GM19351 (cell line): ENCODE measurements around the gene TFRC.
"Not testable (repeated sequence)": the region's sequence is repeated elsewhere in the genome, so short reads cannot be mapped to it uniquely, and the experiment has no call there.

Experiments
- ATAC-seq: cut with Tn5 transposase; IDR thresholded peaks from one replicate; pipeline ENCODE4 v1.9.1; 2021; ENCODE audit warnings: mild to moderate bottlenecking, moderate library complexity; ENCODE audit not compliant: unreplicated experiment

Gene TFRC

DNA sequence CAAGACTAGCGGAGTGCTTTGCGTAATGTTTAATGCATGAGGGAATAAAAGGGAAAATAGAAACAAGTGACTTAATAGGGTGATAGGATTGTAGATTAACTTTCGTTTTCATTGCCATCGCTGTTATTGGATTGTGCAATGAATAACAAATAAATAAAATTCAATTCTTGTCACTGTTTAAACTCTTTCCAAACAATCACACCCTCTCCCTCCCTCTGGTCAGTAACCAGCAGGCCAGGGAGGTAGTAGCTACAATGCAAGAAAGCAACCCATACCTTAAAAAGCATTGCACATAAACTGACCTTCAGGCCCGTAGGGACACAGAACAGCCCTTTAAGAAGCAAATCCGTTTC, 705 bp upstream of the TFRC start:
- no peak for ATAC-seq

DNA sequence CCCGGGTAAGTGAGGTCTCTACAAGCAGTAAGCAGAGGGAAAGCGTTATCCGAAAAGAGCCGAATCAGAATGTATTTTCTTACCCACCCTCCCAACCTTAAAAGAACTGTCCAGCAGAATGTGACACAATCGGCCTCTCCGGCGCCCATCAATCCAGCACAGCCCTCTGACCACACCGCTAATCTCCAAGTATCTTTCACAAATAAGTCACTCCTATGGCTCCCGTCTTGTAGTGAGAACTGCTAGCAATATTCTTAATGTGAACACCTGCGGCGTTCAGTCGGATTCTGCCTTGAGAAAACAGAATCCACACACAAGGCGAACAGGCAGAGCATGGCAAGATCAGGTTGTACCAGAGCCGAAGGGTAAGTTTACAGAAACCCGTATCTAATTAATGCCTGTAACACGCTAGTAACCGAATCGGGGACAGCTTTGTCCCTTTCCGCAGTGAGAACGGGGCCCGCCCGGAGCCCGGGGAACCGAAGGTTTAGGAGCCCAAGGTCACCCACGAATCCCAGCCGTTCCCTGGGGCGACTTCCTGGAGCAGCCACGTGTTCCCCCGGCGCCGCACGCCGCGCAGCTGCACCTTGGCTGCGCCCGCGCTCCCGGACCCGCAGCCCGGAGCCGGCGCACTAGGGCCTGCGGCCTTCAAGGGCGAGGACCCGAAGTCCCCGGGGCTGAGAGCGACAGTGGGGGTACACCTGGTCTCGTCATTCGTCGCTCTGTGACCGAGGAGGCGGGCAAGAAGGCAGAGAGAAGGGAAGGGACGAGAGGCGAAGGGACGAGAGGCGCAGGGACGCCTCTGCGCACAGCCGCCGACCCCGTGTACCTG, 672 bp downstream of the TFRC start:
- ATAC-seq: peak; percentile 39

DNA sequence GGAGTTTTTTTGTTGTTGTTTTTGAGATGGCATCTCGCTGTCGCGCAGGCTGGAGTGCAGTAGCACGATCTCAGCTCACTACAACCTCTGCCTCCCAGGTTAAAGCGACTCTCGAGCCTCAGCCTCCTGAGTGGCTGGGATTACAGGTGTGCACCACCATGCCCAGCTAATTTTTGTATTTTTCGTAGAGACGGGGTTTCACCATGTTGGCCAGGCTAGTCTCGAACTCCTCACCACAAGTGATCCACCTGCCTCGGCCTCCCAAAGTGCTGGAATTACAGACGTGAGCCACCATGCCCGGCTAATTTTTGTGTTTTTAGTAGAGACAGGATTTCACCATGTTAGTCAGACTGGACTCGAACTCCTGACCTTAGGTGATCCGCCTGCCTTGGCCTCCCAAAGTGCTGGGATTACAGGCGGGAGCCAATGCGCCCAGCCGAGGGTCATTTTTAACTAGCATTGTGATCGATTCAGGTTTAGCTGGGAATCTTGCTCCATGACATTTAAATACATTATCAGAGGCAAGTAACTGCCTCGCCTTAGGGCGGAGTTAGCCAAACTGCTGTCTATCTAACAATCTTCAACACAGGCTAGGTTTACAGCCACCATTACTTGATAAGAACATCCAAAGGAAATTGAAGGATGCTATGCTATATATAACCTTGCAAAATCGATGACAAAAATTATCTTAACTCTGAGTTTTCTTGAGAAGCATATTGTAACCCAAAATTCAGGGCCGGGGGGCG, 1.6 kb downstream of the TFRC start:
- ATAC-seq: not testable (repeated sequence)

DNA sequence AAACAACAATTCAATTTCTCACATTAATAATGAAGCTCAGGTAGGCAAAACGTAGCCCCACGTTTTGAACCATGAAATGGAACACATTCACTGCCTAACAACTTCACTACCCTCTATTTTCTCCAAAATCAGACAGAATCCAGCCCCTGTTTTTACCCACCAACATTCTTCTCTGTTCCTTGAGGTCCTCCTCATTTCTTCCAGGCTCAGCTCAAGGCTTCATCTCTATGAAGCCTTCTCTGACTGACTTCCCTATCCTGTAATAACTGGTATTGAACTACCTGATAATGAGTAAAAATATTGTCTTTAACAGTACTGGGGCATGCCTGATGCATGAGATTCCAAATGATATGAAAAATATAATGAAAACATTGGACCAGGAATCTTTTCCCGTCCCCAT, 2.2 kb downstream of the TFRC start:
- no peak for ATAC-seq

DNA sequence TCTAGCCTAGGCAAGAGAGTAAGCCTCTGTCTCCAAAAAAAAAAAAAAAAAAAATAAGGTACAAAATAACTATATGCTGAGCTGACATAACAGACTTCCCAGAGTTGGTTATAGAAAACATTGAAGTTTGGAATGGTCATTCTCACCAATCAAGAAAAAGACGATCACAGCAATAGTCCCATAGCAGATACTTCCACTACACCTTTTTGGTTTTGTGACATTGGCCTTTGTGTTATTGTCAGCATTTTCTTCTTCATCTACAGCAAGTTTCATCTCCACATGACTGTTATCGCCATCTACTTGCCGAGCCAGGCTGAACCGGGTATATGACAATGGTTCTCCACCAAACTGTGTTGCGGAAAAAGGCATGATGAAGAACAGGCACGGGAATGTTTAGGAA, 6.9 kb downstream of the TFRC start:
- no peak for ATAC-seq

DNA sequence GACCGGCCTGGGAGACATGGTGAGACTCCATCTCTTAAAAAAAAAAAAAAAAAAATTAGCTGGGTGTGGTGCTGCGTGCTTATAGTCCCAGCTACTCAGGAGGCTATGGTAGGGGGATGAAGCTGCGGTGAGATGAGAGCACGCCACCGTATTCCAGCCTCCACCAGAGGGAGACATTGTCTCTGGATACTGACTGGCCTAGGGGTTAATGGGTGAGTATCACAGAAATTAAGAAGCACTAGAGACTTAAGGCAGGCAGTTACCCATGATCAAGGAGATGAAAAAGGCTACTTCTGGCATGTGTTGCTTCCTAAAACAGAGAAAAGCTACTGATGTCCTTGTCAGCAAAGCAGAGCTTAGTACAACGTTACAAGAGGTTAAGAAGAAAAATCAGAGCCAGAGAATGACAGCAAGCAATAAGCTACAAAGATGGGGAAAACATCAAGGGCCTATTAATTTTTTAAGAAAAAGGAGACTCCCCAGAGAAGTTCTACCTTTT, 8.6 kb downstream of the TFRC start:
- ATAC-seq: peak; percentile 47

DNA sequence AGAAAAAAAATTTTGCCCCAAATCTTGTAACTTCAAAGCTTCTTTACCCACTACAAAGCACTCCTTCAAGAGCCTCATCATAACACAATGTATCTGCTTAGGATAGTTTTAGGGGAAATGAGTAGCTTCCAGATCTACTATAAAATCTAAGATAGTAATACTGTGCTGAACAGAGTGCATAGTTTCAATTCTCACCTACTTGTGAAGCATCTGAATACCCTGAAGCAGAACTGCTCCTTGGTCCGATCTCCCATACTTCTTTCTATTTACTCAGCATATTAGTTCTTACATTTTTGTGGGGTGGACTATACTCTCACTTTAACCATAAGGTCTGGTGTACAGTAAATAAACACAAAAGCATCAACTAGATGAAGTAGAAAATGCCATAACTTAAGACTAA, 9.6 kb downstream of the TFRC start:
- ATAC-seq: no peak

DNA sequence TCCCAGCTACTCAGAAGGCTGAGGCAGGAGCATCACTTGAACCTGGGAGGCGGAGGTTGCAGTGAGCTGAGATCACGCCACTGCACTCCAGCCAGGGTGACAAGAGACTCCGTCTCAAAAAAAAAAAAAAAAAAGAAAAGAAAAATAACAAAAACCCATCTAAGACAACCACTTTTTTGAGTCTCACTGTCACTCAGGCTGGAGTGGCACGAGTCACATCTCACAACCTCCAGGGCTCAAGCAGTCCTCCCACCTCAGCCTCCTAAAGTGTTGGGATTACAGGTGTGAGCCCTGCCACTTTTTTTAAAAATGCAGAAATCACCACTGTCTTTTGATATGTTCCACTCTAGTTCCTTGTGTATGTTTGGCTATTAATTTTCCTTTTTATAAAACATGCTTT, 13.1 kb downstream of the TFRC start:
- ATAC-seq: not testable (repeated sequence)

DNA sequence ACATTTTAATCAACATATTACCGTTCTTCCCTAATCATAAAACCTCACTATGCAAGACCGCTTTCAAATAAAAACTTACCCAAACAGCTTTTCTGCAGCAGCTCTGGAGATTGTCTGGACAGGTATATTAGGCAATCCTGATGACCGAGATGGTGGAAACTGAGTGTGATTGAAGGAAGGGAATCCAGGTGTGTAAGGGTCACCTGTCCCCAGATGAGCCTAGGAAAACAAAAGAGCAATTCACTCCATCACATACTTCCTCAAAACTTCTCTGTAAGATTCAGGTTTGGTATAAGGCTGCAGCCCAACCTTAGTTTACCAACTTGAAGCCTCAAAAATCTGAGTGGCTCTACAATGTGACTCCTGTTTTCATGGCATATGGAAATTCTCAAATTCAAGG, 14.5 kb downstream of the TFRC start:
- ATAC-seq: no peak

DNA sequence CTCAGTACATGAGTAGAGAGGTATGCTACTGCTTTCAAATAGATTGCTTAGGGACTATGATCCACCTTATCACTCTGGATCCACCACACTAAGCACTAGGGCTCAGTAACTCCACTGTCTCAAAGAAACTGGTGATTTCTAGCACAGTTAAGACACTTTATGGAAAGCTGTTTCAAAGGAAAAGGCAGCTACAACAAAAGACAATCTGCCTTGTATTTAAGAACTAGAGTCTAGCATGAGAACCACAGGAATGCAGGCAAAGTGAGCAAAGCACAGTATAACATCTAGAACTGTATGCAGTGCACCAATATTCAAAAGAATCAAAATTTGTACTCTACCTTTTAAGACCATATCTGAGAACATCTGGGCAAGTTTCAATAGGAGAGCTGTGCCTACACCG, 17.9 kb downstream of the TFRC start:
- ATAC-seq: no peak

DNA sequence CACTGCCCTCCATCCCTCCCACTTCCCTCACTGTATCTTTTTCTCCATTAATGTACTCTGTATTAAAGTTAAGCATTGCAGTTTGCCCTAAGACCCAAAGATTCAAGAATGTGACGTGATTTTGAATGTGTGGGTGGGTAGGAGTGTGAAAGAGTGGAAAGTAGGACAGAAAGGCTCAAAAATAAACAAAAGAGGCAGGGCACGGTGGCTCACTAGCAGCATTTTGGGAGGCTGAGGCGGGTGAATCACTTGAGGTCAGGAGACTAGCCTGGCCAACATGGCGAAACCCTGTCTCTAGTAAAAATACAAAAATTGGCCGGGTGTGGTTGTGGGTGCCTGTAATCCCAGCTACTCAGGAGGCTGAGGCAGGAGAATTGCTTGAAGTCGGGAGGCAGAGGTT, 18.4 kb downstream of the TFRC start:
- ATAC-seq: no peak

DNA sequence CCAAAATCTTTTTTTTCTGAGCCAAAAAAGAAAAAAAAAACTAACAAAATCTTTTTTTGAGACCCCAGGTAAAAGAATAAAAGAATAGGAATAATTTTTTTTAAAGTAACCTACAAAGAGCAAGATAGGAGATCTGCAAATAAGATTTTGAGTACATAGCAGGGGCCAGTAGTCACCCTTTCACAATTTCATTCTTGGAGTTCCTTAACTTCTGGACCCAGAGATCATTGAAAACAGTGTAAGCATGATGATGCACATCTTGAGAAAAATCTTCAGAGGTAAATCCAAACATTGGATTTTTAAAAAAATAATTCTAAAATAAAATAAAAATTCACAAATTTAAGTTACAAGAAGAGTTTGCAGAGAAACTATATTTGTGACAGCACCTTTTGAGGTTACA, 18.8 kb downstream of the TFRC start:
- no peak for ATAC-seq

DNA sequence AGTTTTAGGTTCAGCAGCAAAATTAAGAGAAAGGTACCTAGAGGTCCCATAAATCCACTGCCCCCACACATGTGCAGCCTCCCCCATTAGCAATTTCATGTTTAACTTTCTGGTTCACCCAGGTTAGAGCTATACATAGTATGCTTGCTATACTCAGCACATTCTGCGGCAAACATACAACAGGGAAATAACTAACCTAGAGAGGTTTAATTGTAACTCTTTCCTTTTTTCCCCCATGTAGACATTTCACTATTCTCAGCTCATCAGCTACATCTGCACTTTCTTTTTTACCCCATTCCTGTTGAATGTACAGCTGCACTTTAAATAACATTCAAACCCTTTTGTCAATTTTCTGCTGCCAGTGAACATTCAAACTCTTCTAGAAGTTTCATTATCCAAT, 21.1 kb downstream of the TFRC start:
- ATAC-seq: no peak

DNA sequence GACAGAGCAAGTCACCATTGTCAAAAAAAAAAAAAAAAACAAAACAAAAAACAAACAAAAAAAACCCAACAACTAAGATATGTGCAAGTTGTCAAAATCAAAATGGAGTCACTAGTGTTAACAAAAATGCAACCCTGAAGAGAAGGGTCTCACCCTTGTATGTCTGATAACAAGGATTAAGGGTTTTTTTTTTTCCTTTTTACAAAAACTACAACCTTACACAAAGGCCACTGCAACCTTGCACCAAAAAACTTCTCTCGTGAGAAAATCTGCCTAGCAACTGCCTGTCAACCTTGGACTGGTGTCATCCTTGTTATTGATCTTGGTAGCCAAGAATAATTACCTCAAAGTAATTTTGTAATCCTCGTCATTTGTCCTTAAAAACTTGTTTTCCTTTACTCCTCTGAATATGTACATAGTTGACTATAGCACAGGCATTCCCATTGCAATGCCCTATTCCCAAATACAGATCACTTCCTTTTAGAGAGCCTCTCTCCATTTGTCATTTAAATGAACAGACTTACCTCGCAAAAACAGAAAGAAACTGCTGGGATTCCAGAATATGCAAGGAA, 24.0 kb downstream of the TFRC start:
- no peak for ATAC-seq

DNA sequence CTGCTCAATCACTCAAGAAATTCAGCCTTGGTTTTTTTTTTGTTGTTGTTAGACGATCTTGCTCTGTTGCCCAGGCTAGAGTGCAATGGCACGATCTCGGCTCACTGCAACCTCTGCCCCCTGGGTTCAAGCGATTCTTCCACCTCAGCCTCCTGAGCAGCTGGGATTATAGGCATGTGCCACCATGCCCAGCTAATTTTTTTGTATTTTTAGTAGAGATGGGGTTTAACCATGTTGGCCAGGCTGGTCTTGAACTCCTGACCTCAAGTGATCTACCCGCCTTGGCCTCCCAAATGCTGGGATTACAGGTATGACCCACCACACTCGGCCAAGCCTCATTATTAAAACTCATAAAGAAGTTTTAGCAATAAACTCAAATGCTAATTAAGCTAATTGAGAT, 25.5 kb downstream of the TFRC start:
- not testable (repeated sequence) for ATAC-seq

DNA sequence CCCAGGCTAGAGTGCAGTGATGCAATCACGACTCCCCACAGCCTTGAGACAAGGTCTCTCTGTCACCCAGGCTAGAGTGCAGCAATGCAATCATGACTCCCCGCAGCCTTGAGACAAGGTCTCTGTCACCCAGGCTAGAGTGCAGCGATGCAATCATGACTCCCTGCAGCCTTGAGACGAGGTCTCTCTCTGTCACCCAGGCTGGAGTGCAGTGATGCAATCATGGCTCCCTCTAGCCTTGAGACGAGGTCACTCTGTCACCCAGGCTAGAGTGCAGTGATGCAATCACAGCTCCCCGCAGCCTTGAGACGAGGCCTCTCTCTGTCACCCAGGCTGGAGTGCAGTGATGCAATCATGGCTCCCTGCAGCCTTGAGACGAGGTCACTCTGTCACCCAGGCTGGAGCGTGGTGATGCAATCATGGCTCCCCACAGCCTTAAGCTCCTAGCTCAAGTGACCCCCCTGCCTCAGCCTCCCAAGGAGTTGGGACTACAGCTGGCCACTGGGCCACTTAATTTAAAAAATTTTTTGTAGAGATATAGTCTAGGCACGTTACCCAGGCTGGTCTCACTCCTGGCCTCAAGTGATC, 26.1 kb downstream of the TFRC start:
- no peak for ATAC-seq

DNA sequence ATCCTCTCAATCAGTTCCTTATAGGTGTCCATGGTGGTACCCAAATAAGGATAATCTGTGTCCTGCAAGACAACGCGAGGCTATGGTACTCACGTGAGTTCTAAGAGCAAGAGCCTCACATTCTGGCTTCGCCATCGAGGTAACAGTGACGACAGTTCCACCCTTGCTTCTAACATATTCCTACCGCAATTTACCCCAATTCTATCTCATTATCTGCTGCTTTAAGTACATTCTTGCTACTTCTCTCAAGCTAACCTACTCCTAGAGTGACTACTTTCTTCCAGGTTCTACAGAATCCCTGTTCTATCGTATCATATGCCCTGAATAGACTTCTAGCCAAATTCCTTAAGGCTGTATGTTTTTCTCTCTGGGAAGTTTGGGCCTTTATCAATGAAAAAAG, 26.6 kb downstream of the TFRC start:
- no peak for ATAC-seq

DNA sequence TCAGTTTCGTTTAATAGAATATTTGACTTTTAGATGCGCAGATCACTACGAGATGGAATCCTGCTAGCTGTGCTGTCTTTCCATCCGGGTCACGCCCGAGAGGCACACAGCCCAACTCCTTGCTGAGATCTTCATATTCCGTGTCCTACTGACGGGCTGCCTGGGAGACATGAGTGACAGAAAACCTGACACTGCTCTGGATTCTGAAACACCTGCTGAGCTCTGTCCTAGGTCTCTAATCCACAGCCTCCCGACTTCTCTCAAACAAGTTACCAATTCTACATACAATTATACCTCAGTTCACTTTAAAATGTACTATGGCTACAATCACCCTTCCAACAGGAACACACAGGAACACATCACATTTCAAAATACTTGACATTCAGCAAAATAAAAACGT, 27.2 kb downstream of the TFRC start:
- ATAC-seq: no peak

DNA sequence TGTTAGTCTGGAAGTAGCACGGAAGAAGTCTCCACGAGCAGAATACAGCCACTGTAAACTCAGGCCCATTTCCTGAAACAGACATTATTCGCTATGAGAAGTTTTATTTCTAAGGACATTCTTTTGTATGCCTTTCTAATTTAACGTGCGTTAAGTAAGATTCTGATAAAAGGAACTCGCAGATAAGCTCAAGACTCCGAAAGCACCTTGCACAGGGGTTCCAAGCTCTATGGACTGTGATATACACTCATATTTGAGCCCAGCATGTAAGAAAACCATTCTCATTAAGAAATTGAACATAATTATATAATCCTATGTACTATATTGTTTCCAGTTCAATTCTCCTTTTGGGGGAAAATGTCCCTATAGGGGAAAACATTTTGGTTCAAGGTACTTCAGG, 28.4 kb downstream of the TFRC start:
- no peak for ATAC-seq

DNA sequence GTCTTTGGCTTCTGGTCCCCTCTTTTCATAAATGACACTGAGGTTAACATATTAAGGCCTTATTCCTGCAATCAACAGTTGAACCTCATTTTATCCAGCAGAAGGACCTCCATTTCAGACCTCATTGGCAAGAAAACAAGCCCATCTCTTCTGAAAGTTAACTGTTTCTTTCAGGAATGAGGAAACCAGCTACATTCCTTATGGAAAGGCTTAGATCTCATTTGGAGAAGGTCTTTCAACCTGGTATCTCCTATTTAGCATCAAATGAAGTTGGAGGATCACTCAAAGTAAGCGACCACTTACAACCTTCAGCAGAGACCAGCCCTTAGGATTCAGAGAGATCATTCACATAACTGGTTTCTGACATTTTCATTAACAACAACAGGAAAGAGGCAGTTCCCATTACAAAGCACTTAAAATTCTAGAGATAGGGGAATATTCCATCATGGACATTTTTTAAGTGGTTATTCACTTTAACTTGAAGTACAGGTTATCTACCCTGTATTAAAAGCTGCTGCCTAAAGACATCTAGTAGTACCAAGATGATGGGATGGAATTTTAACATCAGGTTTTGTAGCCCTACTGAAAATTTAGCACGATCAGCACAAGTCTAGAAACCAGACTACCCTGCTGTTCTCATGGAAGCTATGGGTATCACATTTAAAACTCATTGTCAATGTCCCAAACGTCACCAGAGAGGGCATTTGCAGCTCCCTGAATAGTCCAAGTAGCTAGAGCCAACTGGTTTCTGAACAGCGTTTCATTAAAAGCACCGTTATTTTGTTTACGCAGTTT, 30.4 kb downstream of the TFRC start:
- no peak for ATAC-seq

DNA sequence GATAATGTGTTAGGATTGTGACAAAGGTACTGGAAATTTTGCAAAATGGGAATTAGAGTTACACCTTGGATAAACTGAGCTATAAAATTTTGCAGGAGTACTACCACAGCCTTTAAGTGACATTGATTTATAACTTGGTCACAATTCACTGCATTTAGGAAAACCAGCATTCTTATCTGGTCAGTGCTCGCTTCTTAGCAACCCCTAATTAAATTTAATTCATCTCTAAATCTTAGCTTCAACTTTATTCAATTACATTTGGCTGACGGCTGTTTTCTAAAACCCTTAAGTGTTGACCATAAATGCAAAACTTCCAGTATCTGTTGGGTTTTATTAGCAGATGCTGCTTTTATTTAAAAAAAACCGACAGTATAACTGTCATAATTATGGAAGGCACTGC, 31.3 kb downstream of the TFRC start:
- no peak for ATAC-seq
